Choroid plexus epithelial cell (primary cell): ENCODE data around the gene AACS.

Source experiments
- DNase-seq: peaks from one replicate; pipeline ENCODE4 v3.0.0-alpha.2; 2010; ENCODE audit warnings: low read depth
- H3K4me3 ChIP-seq: 2 replicates; pipeline ENCODE4 v1.5.1; 2011; ENCODE audit warnings: low read depth, mild to moderate bottlenecking, control low read depth, low read length, moderate library complexity
- CTCF ChIP-seq: conservative IDR thresholded peaks from 2 replicates; pipeline ENCODE4 v1.5.1; 2011; ENCODE audit warnings: low read depth, mild to moderate bottlenecking, control low read depth, inconsistent platforms, low read length, moderate library complexity

AACS gene

GRCh38 chr12:125122668-125123067, 57.4 kb downstream of the AACS start:
- H3K4me3 ChIP-seq: no peak overlapping the region
- TF ChIP-seq CTCF: peak; percentile 12
- no peak for DNase-seq

- no peak overlapping the region for H3K4me3 ChIP-seq
- DNase-seq: no peak
- TF ChIP-seq CTCF: no peak
These were observed 59.2 kb downstream of the AACS start for GRCh38 chr12:125124320-125124966.

GRCh38 chr12:125125271-125125670, 60.0 kb downstream of the AACS start:
- H3K4me3 ChIP-seq: no peak overlapping the region
- DNase-seq: no peak
- no peak for TF ChIP-seq CTCF

- DNase-seq: no peak
- H3K4me3 ChIP-seq: no peak overlapping the region
- no peak for TF ChIP-seq CTCF
These were observed 63.4 kb downstream of the AACS start for GRCh38 chr12:125128439-125129178.

GRCh38 chr12:125129179-125129571, 63.9 kb downstream of the AACS start:
- no peak overlapping the region for H3K4me3 ChIP-seq
- DNase-seq: no peak
- TF ChIP-seq CTCF: no peak

- no peak for DNase-seq
- no peak for TF ChIP-seq CTCF
- no peak overlapping the region for H3K4me3 ChIP-seq
These were observed 64.5 kb downstream of the AACS start for GRCh38 chr12:125129591-125130255.
